GM12875 (cell line): Measurements from ENCODE around the gene SLC39A11.

Experiments
- H3K4me3 ChIP-seq: one replicate; pipeline ENCODE4 v1.5.1; 2011; ENCODE audit warnings: low read depth, low read length, control low read depth
- TF ChIP-seq, protein P1 (sequence below): IDR thresholded peaks from 2 replicates; pipeline ENCODE4 v1.5.1; 2011; ENCODE audit warnings: low read depth, mild to moderate bottlenecking, control low read depth, inconsistent platforms, low read length, moderate library complexity, borderline replicate concordance; ENCODE audit not compliant: insufficient read depth

The SLC39A11 gene

GRCh38 chr17:72604518-72604917, 488.0 kb downstream of the SLC39A11 start:
- no peak overlapping the region for H3K4me3 ChIP-seq
- TF ChIP-seq, protein P1, sequence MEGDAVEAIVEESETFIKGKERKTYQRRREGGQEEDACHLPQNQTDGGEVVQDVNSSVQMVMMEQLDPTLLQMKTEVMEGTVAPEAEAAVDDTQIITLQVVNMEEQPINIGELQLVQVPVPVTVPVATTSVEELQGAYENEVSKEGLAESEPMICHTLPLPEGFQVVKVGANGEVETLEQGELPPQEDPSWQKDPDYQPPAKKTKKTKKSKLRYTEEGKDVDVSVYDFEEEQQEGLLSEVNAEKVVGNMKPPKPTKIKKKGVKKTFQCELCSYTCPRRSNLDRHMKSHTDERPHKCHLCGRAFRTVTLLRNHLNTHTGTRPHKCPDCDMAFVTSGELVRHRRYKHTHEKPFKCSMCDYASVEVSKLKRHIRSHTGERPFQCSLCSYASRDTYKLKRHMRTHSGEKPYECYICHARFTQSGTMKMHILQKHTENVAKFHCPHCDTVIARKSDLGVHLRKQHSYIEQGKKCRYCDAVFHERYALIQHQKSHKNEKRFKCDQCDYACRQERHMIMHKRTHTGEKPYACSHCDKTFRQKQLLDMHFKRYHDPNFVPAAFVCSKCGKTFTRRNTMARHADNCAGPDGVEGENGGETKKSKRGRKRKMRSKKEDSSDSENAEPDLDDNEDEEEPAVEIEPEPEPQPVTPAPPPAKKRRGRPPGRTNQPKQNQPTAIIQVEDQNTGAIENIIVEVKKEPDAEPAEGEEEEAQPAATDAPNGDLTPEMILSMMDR, result no peak

DNA sequence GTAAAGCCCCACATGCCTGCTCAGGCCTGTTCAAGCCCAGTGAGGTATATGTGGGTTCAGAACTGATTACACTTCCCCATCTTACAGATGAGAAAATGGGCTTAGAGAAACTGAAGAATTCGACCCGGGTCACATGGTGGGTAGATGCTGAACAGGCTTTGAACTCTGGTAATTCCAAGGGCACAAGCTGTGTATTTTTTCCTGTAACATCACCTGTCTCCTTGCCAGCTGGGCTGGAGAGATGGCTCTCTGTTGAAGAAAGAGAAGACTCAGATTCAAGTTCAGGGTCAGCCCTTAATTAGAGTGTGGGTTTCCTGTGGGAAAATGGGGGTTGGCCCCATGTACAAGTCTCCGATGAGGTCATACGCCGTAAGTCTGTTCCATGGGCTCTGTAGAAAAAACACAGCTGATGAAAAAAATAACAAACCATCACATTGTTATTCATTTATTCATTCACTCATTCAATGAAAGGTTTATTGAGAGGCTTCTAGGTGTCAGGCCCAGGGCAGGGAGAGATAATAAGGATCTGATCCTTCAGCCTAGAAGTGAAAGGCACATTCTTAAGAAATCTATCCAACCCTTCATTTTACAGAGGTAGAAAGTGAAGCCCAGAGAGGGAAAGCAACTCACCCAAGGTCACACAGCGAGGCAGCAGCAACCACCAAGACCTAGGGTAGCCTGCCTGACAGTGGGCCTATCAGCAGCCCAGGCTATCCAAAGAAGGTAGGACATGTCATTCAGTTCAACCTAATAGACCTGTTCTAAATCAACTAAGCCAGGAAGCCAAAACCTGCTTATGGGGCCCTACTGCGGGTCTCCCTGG, 488.9 kb downstream of the SLC39A11 start:
- TF ChIP-seq, protein P1, result no peak
- H3K4me3 ChIP-seq, result no peak overlapping the region

- H3K4me3 ChIP-seq, result no peak overlapping the region
- TF ChIP-seq, protein P1, result no peak
Observed at GRCh38 chr17:72602517-72603419, 489.7 kb downstream of the SLC39A11 start.

GRCh38 chr17:72600934-72601333, 491.6 kb downstream of the SLC39A11 start:
- H3K4me3 ChIP-seq, result no peak overlapping the region
- TF ChIP-seq, protein P1, result no peak

DNA sequence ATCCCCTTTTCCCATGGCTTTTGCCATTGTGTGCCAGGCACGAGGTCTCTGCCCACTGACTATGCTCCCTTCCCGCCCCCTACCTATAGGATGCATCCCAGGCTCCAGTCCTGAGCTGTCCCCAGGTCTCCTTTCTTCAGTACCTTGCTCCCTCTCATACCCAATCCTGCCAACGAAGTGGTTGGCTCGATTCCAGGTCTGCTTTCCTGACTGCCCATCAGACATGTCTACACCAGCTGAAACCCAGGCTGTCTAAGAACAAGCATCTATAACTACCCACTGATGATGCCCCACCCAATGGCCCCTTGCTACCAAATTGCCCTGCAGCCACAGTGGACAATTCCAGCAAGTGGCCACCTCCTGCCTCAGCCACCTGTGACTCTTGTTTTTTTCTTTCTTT, 492.6 kb downstream of the SLC39A11 start:
- TF ChIP-seq, protein P1, result no peak
- H3K4me3 ChIP-seq, result no peak overlapping the region

GRCh38 chr17:72598695-72599094, 493.8 kb downstream of the SLC39A11 start:
- no peak overlapping the region for H3K4me3 ChIP-seq
- TF ChIP-seq, protein P1, result no peak
